GM12878 (cell line): Measurements from ENCODE around the gene NTRK1. TPM values are rescaled to one million over a fixed set of nuclear protein-coding genes. Genes with fewer than 3 reads are reported as not detected.

Experiments
- ATAC-seq: fragments of 200-7000 bp; cut with Tn5 transposase; 3 replicates; pipeline ENCODE4 v1.9.1; 2020; ENCODE audit warnings: mild to moderate bottlenecking, moderate library complexity
- BruUV-seq: library from RNA; stranded (reverse); fragments of 400-500 nt; replicated peaks from 2 replicates; lab custom pipeline; 2021; lab: Mats Ljungman, UMichigan
- CTCF ChIA-PET: fragments of 300-600 bp; sonication (Branson Sonifier 250); formaldehyde crosslinking; extraction: SDS; loops from one replicate; lab custom pipeline; 2021; ENCODE audit warnings: inconsistent platforms; lab: Yijun Ruan, JAX
- POLR2A ChIA-PET: fragments of 350-600 bp; formaldehyde crosslinking; extraction: SDS; loops from one replicate; lab custom pipeline; 2021; ENCODE audit warnings: inconsistent platforms; lab: Charles Lee
- RAD21 ChIA-PET: fragments of 300-600 bp; sonication (Branson Sonifier 250); formaldehyde crosslinking; loops from one replicate; lab custom pipeline; 2023; ENCODE audit warnings: antibody characterized with exemption; ENCODE audit not compliant: unreplicated experiment; lab: Charles Lee
- SMC1A ChIA-PET: fragments of 300-600 bp; sonication (Branson Sonifier 250); formaldehyde crosslinking; loops from one replicate; lab custom pipeline; 2023; ENCODE audit not compliant: unreplicated experiment, uncharacterized antibody; lab: Charles Lee
- DNase-seq: peaks from one replicate; pipeline ENCODE4 v3.0.0-alpha.2; 2011; ENCODE audit warnings: low read depth, low spot score
- FAIRE-seq: peaks from 3 replicates; lab custom pipeline; 2011; peaks lifted over from hg19 to GRCh38; lab: Jason Lieb, UNC
- H2AFZ ChIP-seq: 2 replicates; pipeline ENCODE4 v1.6.0; 2011; ENCODE audit warnings: low read depth, low read length, control low read depth; ENCODE audit not compliant: control insufficient read depth
- H3K27ac ChIP-seq: 2 replicates; pipeline ENCODE4 v1.5.1; 2011; ENCODE audit warnings: control low read depth; ENCODE audit not compliant: control insufficient read depth, insufficient read depth
- H3K27me3 ChIP-seq, 2 experiments: replicated peaks in 1 of 2; 2 replicates each; pipeline versions ENCODE4 v1.6.0 to v1.6.1; 2011; ENCODE audit warnings: low read length in 1 of 2; ENCODE audit not compliant: control insufficient read depth in 2 of 2, insufficient read depth in 2 of 2
- H3K36me3 ChIP-seq, 2 experiments: 2 replicates each; pipeline ENCODE4 v1.5.1; 2011; ENCODE audit warnings: low read length in 1 of 2; ENCODE audit not compliant: control insufficient read depth in 2 of 2, insufficient read depth in 2 of 2
- H3K4me1 ChIP-seq: 2 replicates; pipeline ENCODE4 v1.6.1; 2011; ENCODE audit warnings: mild to moderate bottlenecking, low read length, moderate library complexity, mixed read lengths; ENCODE audit not compliant: control insufficient read depth, insufficient read depth
- H3K4me2 ChIP-seq: 2 replicates; pipeline ENCODE4 v1.6.0; 2011; ENCODE audit warnings: control low read depth; ENCODE audit not compliant: control insufficient read depth, insufficient read depth
- H3K4me3 ChIP-seq: fragments of 200-600 bp; sonication (generic); 2 replicates; pipeline ENCODE4 v1.5.1; 2016
- H3K79me2 ChIP-seq: 2 replicates; pipeline ENCODE4 v1.6.0; 2011; ENCODE audit warnings: low read length; ENCODE audit not compliant: control insufficient read depth, insufficient read depth
- H3K9ac ChIP-seq: 2 replicates; pipeline ENCODE4 v1.8.0; 2011; ENCODE audit warnings: low read length, control low read depth, mixed read lengths; ENCODE audit not compliant: control insufficient read depth, insufficient read depth
- H3K9me3 ChIP-seq: replicated peaks from 3 replicates; pipeline ENCODE4 v1.5.1; 2011; ENCODE audit warnings: mild to moderate bottlenecking, low read length; ENCODE audit not compliant: control insufficient read depth, insufficient read depth
- H4K20me1 ChIP-seq: 2 replicates; pipeline ENCODE4 v1.6.0; 2011; ENCODE audit not compliant: control insufficient read depth, insufficient read depth
- BCL3 ChIP-seq: IDR thresholded peaks from 2 replicates; pipeline ENCODE4 v1.6.1; 2011; ENCODE audit warnings: borderline replicate concordance, low read depth, mild to moderate bottlenecking, moderate library complexity, low read length; ENCODE audit not compliant: insufficient read depth, poor library complexity, severe bottlenecking
- BHLHE40 ChIP-seq, 2 experiments: fragments of 450-650 bp in 1 of 2; IDR thresholded peaks; 2 replicates each; pipeline ENCODE4 v1.6.1; 2011 to 2017; ENCODE audit warnings: low read depth in 2 of 2, borderline replicate concordance in 1 of 2, improper control_type of control experiment in 1 of 2, low read length in 1 of 2, mild to moderate bottlenecking in 1 of 2
- BMI1 ChIP-seq: fragments of 450-650 bp; IDR thresholded peaks from 2 replicates; pipeline ENCODE4 v1.6.1; 2016; ENCODE audit warnings: mild to moderate bottlenecking, moderate library complexity, borderline replicate concordance
- BRCA1 ChIP-seq: IDR thresholded peaks from 2 replicates; pipeline ENCODE4 v1.6.1; 2011; ENCODE audit warnings: low read depth, low read length, improper control_type of control experiment
- CBFB ChIP-seq: IDR thresholded peaks from 2 replicates; pipeline ENCODE4 v1.6.1; 2016; ENCODE audit warnings: antibody characterized with exemption, low read depth
- CEBPB ChIP-seq, 2 experiments: fragments of 150-350 bp in 1 of 2; IDR thresholded peaks; 2 replicates each; pipeline ENCODE4 v1.6.1; 2012 to 2014; ENCODE audit warnings: low read depth in 2 of 2, low read length in 2 of 2, borderline replicate concordance in 1 of 2, inconsistent platforms in 1 of 2
- FOS ChIP-seq: IDR thresholded peaks from 3 replicates; pipeline ENCODE4 v1.6.1; 2011; ENCODE audit warnings: borderline replicate concordance; ENCODE audit not compliant: insufficient read length; ENCODE audit errors: extremely low read depth
- IRF3 ChIP-seq: fragments of 450-650 bp; IDR thresholded peaks from 2 replicates; pipeline ENCODE4 v1.6.1; 2014; ENCODE audit warnings: mild to moderate bottlenecking
- JUNB ChIP-seq: IDR thresholded peaks from 2 replicates; pipeline ENCODE4 v1.6.1; 2016; ENCODE audit warnings: antibody characterized with exemption, mild to moderate bottlenecking
- NFYA ChIP-seq: IDR thresholded peaks from 2 replicates; pipeline ENCODE4 v1.6.1; 2011; ENCODE audit warnings: low read depth, mild to moderate bottlenecking, low read length, improper control_type of control experiment, borderline replicate concordance
- RELB ChIP-seq: fragments of 450-650 bp; IDR thresholded peaks from 2 replicates; pipeline ENCODE4 v1.6.1; 2017; ENCODE audit warnings: low read depth, mild to moderate bottlenecking, moderate library complexity
- SMC3 ChIP-seq: IDR thresholded peaks from 2 replicates; pipeline ENCODE4 v1.6.1; 2011; ENCODE audit warnings: low read length, improper control_type of control experiment, borderline replicate concordance
- YY1 ChIP-seq: IDR thresholded peaks from 2 replicates; pipeline ENCODE4 v1.6.1; 2011; ENCODE audit warnings: low read depth, mild to moderate bottlenecking, low read length
- ZBTB11 ChIP-seq: fragments of 450-650 bp; formaldehyde crosslinking; IDR thresholded peaks from 2 replicates; pipeline ENCODE4 v1.5.0; 2022; ENCODE audit warnings: mild to moderate bottlenecking, missing genetic modification characterization
- WGBS: methylation state at CpG from one replicate; pipeline ENCODE4 v1.1.6; 2016; ENCODE audit warnings: low lambda C conversion rate; ENCODE audit not compliant: insufficient replicate concordance, insufficient coverage; ENCODE audit errors: missing lambda C conversion rate; 5-methylcytosine and 5-hydroxymethylcytosine counted together
- in situ Hi-C: fragments of 300-500 bp; cut with MboI; formaldehyde crosslinking; loops from 9 replicates; pipeline ENCODE4 v1.14.3; 2018; ENCODE audit warnings: mixed read lengths
- intact Hi-C: fragments of 100-400 bp; cut with micrococcal nuclease; formaldehyde crosslinking; loops from one replicate; pipeline ENCODE4 v1.14.2; 2022; ENCODE audit not compliant: unreplicated experiment
- polyA plus RNA-seq, 11 experiments: library from polyadenylated mRNA; depleted of rRNA in 4 of 11; unstranded in 6 of 11; stranded (reverse) in 5 of 11; fragments of >200 nt; fragmentation: Nextera tagmentation in 4 of 11; fragmentation: Illumina TruSeq in 1 of 11; extraction: Ambion mirVana in 4 of 11; extraction: Trizol in 1 of 11; gene quantifications; 1 replicate in 1 of 11; 2 replicates in 10 of 11; pipeline versions ENCODE4 v1.2.1 to v1.2.3, GENCODE V29; 2011 to 2016; ENCODE audit warnings: inconsistent platforms in 2 of 11, missing spikeins in 2 of 11, low read depth in 1 of 11
- total RNA-seq, 4 experiments: library from RNA; depleted of rRNA in 3 of 4; stranded (reverse); fragments of >200 nt in 3 of 4; fragmentation: Illumina TruSeq in 1 of 4; extraction: Trizol in 1 of 4; gene quantifications; 2 replicates each; pipeline versions ENCODE4 v1.2.1 to v1.2.3, GENCODE V29; 2013 to 2021

Gene NTRK1
- total and polyA plus RNA-seq, 10 of the 15 experiments (the other 5 are each of a cell fraction or from before 2014, with no cell fraction given), result 0.10 to 0.56 (median 0.40) TPM; not detected in 7

DNA sequence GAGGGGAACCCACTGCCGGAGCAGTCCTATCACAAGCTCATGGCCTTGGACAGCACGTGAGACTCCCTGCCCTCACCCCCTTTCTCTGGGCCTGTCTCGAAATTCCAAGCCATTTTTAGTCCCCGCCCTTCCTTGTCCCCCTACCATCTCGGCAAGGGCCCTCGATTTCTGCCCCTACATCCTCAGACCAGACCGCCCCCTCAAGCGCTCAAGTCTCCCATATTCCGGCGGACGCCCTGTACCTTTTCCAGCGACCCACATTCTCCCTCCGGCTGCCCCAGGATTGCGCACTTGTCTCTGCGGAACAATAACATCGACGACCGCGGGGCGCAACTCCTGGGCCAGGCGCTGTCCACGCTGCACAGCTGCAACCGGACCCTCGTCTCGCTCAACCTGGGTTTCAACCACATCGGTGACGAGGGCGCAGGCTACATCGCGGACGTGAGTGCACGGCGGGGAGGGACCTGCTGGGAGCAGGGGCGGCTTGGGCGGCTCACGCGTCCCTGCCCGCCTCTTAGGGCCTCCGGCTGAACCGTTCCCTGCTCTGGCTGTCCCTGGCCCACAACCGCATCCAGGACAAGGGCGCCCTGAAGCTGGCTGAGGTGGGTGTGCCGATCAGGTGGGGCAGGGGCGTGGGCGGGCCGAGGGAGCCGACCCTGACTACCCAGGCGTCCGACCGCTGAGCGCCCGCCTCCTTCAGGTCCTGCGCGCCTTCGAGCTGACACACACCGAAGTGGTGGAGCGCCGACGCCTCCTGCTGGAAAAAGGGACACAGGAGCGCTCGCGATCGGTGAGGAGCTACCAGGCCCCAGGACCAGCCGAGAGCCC is 66.8 kb downstream of the NTRK1 start:
- no peak overlapping the region for H3K9ac ChIP-seq
- no peaks in the 10 kb centered on the region for H3K79me2 ChIP-seq
- no peak overlapping the region for H3K27ac ChIP-seq
- H3K4me3 ChIP-seq, result no peak overlapping the region
- peak; percentile 79 for ATAC-seq
- no peak overlapping the region; the same call in 1 of the 2 replicates for H2AFZ ChIP-seq
- peaks cover 16 to 22% of the 10 kb centered on the region in 2 experiments for H3K27me3 ChIP-seq
- no TSS peak for BruUV-seq
- no peak for DNase-seq
- RAD21 ChIA-PET, result interaction anchor here (0.7 to 2.0 kb wide), 5 partner anchors 15 to 147 kb away, joined by 3 to 4 read pairs (median 4); partner anchors contain the start of gene NTRK1
- H3K4me1 ChIP-seq, result no peaks in the 10 kb centered on the region
- FAIRE-seq, result no peak
- H4K20me1 ChIP-seq, result no peaks in the 10 kb centered on the region
- in situ Hi-C loops, result no loop called here
- 23% methylated on average over 64 of the region's 64 CpGs for WGBS
- POLR2A ChIA-PET, result interaction anchor here (0.5 kb wide), 1 partner anchor 68 kb away, joined by 4 read pairs; no protein-coding TSS in a partner anchor
- H3K4me2 ChIP-seq, result peak overlapping the region; percentile 13; the same call in 1 of the 2 replicates
- CTCF ChIA-PET, result interaction anchor here (0.9 to 1.8 kb wide), 9 partner anchors 9 to 212 kb away, joined by 3 to 25 read pairs (median 4); partner anchors contain the start of gene PEAR1
- H3K9me3 ChIP-seq, result no peaks in the 10 kb centered on the region
- H3K36me3 ChIP-seq, result no peaks in the 10 kb centered on the region
- intact Hi-C loops, result loop anchor here (1.0 kb wide), 1 partner anchor 35 kb away; no protein-coding TSS in a partner anchor
- SMC1A ChIA-PET, result interaction anchor here (0.7 to 1.5 kb wide), 2 partner anchors 16 to 126 kb away, joined by 3 to 4 read pairs; no protein-coding TSS in a partner anchor
- no peak for TF ChIP-seq IRF3
- no peak for TF ChIP-seq CEBPB (IDR thresholded peaks at IDR 0.05; ENCODE audit: borderline replicate concordance in 1 of 2, low read depth in 2 of 2, low read length in 2 of 2)
- TF ChIP-seq BRCA1, result no peak
- TF ChIP-seq SMC3, result peak; percentile 11; the same call in 1 of the 2 replicates
- TF ChIP-seq RELB, result no peak
- no peak for TF ChIP-seq BCL3
- TF ChIP-seq CBFB, result no peak
- no peak for TF ChIP-seq NFYA
- TF ChIP-seq JUNB, result no peak
- TF ChIP-seq FOS, result no peak
- 0 out of 2 replicates have a peak, but pooled peaks have one; percentile 14 for TF ChIP-seq YY1
- TF ChIP-seq ZBTB11 (CRISPR knock-in tag), result no peak
- no peak for TF ChIP-seq BMI1
- TF ChIP-seq BHLHE40 (IDR thresholded peaks at IDR 0.05; ENCODE audit: borderline replicate concordance in 1 of 2, low read depth in 2 of 2, low read length in 1 of 2), result no peak
